ENCODE measurements around the gene RCSD1.

- TF ChIP-seq GATA2 (IDR thresholded peaks at IDR 0.05; ENCODE audit: low read depth, low read length) = no peak
- no peak for TF ChIP-seq GATA3 (IDR thresholded peaks at IDR 0.05; ENCODE audit: low read depth, low read length)
Measured at GRCh38 chr1:167670563-167670962, 40.5 kb downstream of the RCSD1 start.
